OCI-LY1 (cell line): ENCODE results near the gene TEX38.

Source experiments
- EZH2 ChIP-seq: fragments of 200-600 bp; sonication (generic), shearing (Covaris generic); IDR thresholded peaks from 2 replicates; pipeline ENCODE4 v1.8.0; 2017; ENCODE audit warnings: borderline replicate concordance, mixed run types, mild to moderate bottlenecking, antibody characterized with exemption, low read length, moderate library complexity, mixed read lengths
- TF ChIP-seq, protein P1 (sequence below): fragments of 200-600 bp; sonication (generic), shearing (Covaris generic); IDR thresholded peaks from 2 replicates; pipeline ENCODE4 v1.5.1; 2017; ENCODE audit warnings: mild to moderate bottlenecking, antibody characterized with exemption, low read length, moderate library complexity, mixed read lengths

DNA sequence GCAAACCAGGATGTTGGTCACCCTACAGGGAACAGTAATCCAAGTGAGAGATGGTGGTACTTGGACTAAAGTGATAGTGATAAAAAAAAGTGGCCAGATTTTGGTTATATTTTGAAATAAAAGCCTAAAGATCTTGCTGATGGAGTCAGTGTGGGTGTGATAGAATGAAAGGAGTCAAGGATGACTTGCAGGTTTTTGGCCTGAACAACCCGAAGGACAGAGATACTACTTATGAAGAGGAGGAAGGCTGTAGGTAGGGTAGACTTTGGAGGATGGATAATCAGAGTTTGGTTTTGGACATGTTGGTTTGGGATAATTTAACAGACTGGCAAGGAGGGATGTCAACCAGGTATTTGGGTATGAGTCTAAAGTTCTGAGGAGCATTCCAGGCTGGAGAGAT is 1.5 kb upstream of the TEX38 start:
- TF ChIP-seq, protein P1, sequence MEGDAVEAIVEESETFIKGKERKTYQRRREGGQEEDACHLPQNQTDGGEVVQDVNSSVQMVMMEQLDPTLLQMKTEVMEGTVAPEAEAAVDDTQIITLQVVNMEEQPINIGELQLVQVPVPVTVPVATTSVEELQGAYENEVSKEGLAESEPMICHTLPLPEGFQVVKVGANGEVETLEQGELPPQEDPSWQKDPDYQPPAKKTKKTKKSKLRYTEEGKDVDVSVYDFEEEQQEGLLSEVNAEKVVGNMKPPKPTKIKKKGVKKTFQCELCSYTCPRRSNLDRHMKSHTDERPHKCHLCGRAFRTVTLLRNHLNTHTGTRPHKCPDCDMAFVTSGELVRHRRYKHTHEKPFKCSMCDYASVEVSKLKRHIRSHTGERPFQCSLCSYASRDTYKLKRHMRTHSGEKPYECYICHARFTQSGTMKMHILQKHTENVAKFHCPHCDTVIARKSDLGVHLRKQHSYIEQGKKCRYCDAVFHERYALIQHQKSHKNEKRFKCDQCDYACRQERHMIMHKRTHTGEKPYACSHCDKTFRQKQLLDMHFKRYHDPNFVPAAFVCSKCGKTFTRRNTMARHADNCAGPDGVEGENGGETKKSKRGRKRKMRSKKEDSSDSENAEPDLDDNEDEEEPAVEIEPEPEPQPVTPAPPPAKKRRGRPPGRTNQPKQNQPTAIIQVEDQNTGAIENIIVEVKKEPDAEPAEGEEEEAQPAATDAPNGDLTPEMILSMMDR = no peak
- no peak for TF ChIP-seq EZH2
